Transverse colon (tissue), 4 donors: ENCODE results near the gene MICAL2. TPM values are rescaled to one million over a fixed set of nuclear protein-coding genes. Genes with fewer than 3 reads are reported as not detected.
A peak's percentile ranks its signal among the peaks of the same experiment; 100 is the strongest.

Source experiments
- DNase-seq: peaks from one replicate; pipeline ENCODE4 v3.0.0-alpha.2; 2019
- H3K27ac ChIP-seq, 4 donors: fragments of 200-600 bp; sonication (generic); 2 replicates each; pipeline ENCODE4 v1.5.1; 2016 to 2018; ENCODE audit warnings: inconsistent platforms in 4 of 4
- H3K27me3 ChIP-seq: fragments of 200-600 bp; sonication (generic); 2 replicates; pipeline ENCODE4 v1.5.1; 2017; ENCODE audit warnings: inconsistent platforms
- H3K36me3 ChIP-seq, 4 donors: fragments of 200-600 bp; sonication (generic); 2 replicates each; pipeline ENCODE4 v1.5.1; 2017 to 2019; ENCODE audit warnings: inconsistent platforms in 4 of 4
- H3K4me1 ChIP-seq, 4 donors: fragments of 200-600 bp; sonication (generic); 2 replicates each; pipeline ENCODE4 v1.5.1; 2017 to 2020; ENCODE audit warnings: inconsistent platforms in 4 of 4
- H3K4me3 ChIP-seq, 4 donors: fragments of 200-600 bp; sonication (generic); 1 replicate in 1 of 4; 2 replicates in 3 of 4; pipeline versions ENCODE4 v1.5.1 to v1.6.1; 2017 to 2019; ENCODE audit warnings: inconsistent platforms in 4 of 4
- H3K9me3 ChIP-seq, 2 donors: fragments of 200-600 bp; sonication (generic); 2 replicates each; pipeline ENCODE4 v1.5.1; 2017 to 2019; ENCODE audit warnings: inconsistent platforms in 2 of 2
- CTCF ChIP-seq, 5 experiments: fragments of 200-600 bp in 3 of 5; fragments of 450-650 bp in 2 of 5; sonication (generic) in 3 of 5; IDR thresholded peaks; 1 replicate in 2 of 5; 2 replicates in 3 of 5; pipeline ENCODE4 v1.5.1; 2016 to 2017; ENCODE audit warnings: antibody characterized with exemption in 5 of 5, inconsistent platforms in 3 of 5, mild to moderate bottlenecking in 2 of 5, moderate library complexity in 1 of 5
- EP300 ChIP-seq: sonication (generic); formaldehyde crosslinking; IDR thresholded peaks from one replicate; pipeline ENCODE4 v1.6.1; 2017; ENCODE audit warnings: antibody characterized with exemption, low read depth
- POLR2A ChIP-seq: fragments of 450-650 bp; IDR thresholded peaks from one replicate; pipeline ENCODE4 v1.6.1; 2016; ENCODE audit warnings: antibody characterized with exemption, mild to moderate bottlenecking, moderate library complexity
- POLR2AphosphoS5 ChIP-seq, 3 donors: sonication (generic); formaldehyde crosslinking; IDR thresholded peaks; one replicate each; pipeline ENCODE4 v1.6.1; 2016; ENCODE audit warnings: antibody characterized with exemption in 3 of 3
- WGBS, 2 donors: methylation state at CpG; one replicate each; pipeline ENCODE4 v1.1.5; 2018; ENCODE audit warnings: low coverage in 1 of 2; 5-methylcytosine and 5-hydroxymethylcytosine counted together
- in situ Hi-C, 4 donors: fragments of 200-750 bp; cut with MboI; loops; one replicate each; pipeline versions ENCODE4 v1.15.0 to v1.15.1; 2017; ENCODE audit warnings: low sequenced_read_pairs in 3 of 4, low pct_ligation_motif_present in 1 of 4, low pct_unique_long_range_greater_than_20kb in 1 of 4
- intact Hi-C: fragments of 100-400 bp; cut with DNase I; formaldehyde crosslinking; loops from one replicate; pipeline ENCODE4 v1.15.1; 2023; ENCODE audit warnings: low total_unique reads
- total RNA-seq, 4 donors: library from RNA; depleted of rRNA; stranded (reverse); fragments of >200 nt; gene quantifications; one replicate each; pipeline ENCODE4 v1.1.0, GENCODE V29; 2016

MICAL2 gene
- total RNA-seq, 4 donors from 2014 or later: 309 to 483 (median 316) TPM

GRCh38 chr11:12085371-12086251 is 24.8 kb upstream of the MICAL2 start:
- H3K27me3 ChIP-seq: no peaks in the 10 kb centered on the region
- no peak for DNase-seq
- no peak overlapping the region for H3K4me3 ChIP-seq
- TF ChIP-seq POLR2AphosphoS5 (IDR thresholded peaks at IDR 0.05): no peak
- TF ChIP-seq POLR2A: no peak
- no peak for TF ChIP-seq CTCF (IDR thresholded peaks at IDR 0.05)
- TF ChIP-seq EP300: no peak
- H3K9me3 ChIP-seq: no peaks in the 10 kb centered on the region
- H3K4me1 ChIP-seq: peaks cover 41 to 58% (median 52%) of the 10 kb centered on the region in 4 donors
- intact Hi-C loops (no loop called here), in situ Hi-C loops (no loop called here)
- 81 to 83% methylated on average over 2 to 11 of the region's 11 CpGs for WGBS, 2 donors
- no peaks in the 10 kb centered on the region for H3K36me3 ChIP-seq
- H3K27ac ChIP-seq: peak overlapping the region; percentile 86 to 94 (median 92)

GRCh38 chr11:12086271-12087074 is 23.9 kb upstream of the MICAL2 start:
- Histone ChIP-seq H3K9me3 (no peaks in the 10 kb centered on the region), H3K27me3 (no peaks in the 10 kb centered on the region), H3K4me1 (peaks cover 45 to 64% (median 58%) of the 10 kb centered on the region in 4 donors), H3K36me3 (no peaks in the 10 kb centered on the region), H3K27ac (peak overlapping the region; percentile 86 to 94 (median 92)), H3K4me3 (no peak overlapping the region)
- peak; percentile 64 for DNase-seq
- intact Hi-C loops (no loop called here), in situ Hi-C loops (no loop called here)
- TF ChIP-seq POLR2A (peak; percentile 25), POLR2AphosphoS5 (IDR thresholded peaks at IDR 0.05) (peak; percentile 36 to 64 (median 61)), EP300 (peak; percentile 7), CTCF (IDR thresholded peaks at IDR 0.05) (no peak)
- WGBS, 2 donors: 0 to 34% methylated on average over 1 to 3 of the region's 3 CpGs

DNA sequence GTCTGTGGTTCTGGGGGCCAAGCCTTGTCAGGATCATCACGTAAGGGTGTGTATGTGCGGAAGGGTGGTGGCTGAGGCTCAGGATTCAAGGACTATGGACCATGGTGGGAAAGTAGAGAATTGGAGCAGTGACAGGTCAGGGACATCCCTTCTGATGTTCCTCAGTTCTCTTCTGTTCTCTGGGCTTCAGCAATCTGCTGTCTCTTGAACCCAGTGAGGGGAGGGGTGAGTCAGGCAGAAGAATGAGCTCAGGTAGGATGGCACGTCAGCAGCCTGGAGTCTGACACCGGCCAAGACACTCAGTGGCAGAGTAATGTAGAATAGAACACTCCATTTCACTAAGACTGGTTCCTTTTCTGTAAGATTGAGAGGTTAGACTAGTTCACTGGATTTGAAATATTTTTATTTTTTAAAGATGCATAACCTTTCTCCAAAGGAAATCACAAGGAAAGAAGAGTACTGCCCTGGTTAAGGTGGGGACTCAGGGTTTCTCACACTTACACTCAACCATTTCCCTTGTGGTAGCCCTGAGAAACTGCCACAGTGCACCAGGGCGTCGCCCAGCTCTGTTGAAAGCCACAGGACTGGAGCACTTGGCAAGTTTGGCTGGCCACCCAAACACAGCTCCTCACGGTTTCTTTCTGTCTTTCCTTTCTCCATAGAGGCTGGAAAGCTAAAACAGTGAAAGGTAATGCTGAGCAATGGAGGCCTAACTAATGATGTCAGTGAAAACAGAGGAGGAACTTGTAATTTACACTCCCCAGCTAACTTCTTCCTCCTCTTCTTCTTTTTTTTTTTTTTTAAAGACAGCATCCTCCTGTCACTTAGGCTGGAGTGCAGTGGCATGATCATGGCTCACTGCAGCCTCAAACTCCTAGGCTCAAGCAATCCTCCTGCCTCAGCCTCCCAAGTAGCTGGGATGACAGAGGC is 23.1 kb upstream of the MICAL2 start:
- WGBS, 2 donors: 65% methylated on average over 7 of the region's 7 CpGs; no CpG with 5 or more reads in 1 of the 2 donors
- peak; percentile 46 for DNase-seq
- no peak overlapping the region for H3K4me3 ChIP-seq
- in situ Hi-C loops: no loop called here
- H3K9me3 ChIP-seq: no peaks in the 10 kb centered on the region
- intact Hi-C loops: no loop called here
- H3K4me1 ChIP-seq: peaks cover 52 to 72% (median 66%) of the 10 kb centered on the region in 4 donors
- TF ChIP-seq EP300 (no peak), CTCF (IDR thresholded peaks at IDR 0.05) (peak in 4 of 5 experiments; percentile 19 to 53 (median 40))
- H3K27me3 ChIP-seq: no peaks in the 10 kb centered on the region
- peak overlapping the region; percentile 86 to 94 (median 92) for H3K27ac ChIP-seq
- no peaks in the 10 kb centered on the region for H3K36me3 ChIP-seq
